HepG2 (cell line): Measurements from ENCODE around the gene FBXO11. TPM values are rescaled to one million over a fixed set of nuclear protein-coding genes. Genes with fewer than 3 reads are reported as not detected.

ENCODE experiments used
- ARID2 ChIP-seq: sonication (generic); formaldehyde crosslinking; IDR thresholded peaks from 2 replicates; pipeline ENCODE4 v1.8.1; 2022; ENCODE audit warnings: mild to moderate bottlenecking, missing genetic modification reagents, borderline replicate concordance
- GMEB1 ChIP-seq: sonication (generic); formaldehyde crosslinking; IDR thresholded peaks from 2 replicates; pipeline ENCODE4 v1.5.1; 2020; ENCODE audit warnings: missing genetic modification reagents, mild to moderate bottlenecking, borderline replicate concordance
- IRF9 ChIP-seq: sonication (generic); formaldehyde crosslinking; IDR thresholded peaks from 2 replicates; pipeline ENCODE4 v1.8.0; 2022; ENCODE audit warnings: missing genetic modification reagents, mild to moderate bottlenecking, borderline replicate concordance
- MAX ChIP-seq: IDR thresholded peaks from 2 replicates; pipeline ENCODE4 v1.6.1; 2012; ENCODE audit warnings: inconsistent platforms
- RAD21 ChIP-seq: fragments of 450-650 bp; formaldehyde crosslinking; IDR thresholded peaks from 2 replicates; pipeline ENCODE4 v1.5.0; 2020; ENCODE audit warnings: mild to moderate bottlenecking
- TAF15 ChIP-seq: fragments of 200-400 bp; formaldehyde crosslinking; IDR thresholded peaks from one replicate; pipeline ENCODE4 v1.6.1; 2018; ENCODE audit warnings: mild to moderate bottlenecking, low read depth, low read length; ENCODE audit not compliant: poor library complexity, severe bottlenecking
- TCF7 ChIP-seq: sonication (generic); IDR thresholded peaks from 2 replicates; pipeline ENCODE4 v1.6.1; 2016; ENCODE audit warnings: antibody characterized with exemption, low read depth
- TEF ChIP-seq: sonication (generic); formaldehyde crosslinking; IDR thresholded peaks from 2 replicates; pipeline ENCODE4 v1.5.0; 2020; ENCODE audit warnings: missing genetic modification reagents
- THAP7 ChIP-seq: sonication (generic); formaldehyde crosslinking; IDR thresholded peaks from 2 replicates; pipeline ENCODE4 v1.8.1; 2023; ENCODE audit warnings: mild to moderate bottlenecking, missing genetic modification reagents
- ZBTB38 ChIP-seq: sonication (generic); formaldehyde crosslinking; IDR thresholded peaks from 2 replicates; pipeline ENCODE4 v1.5.1; 2020; ENCODE audit warnings: mild to moderate bottlenecking, missing genetic modification reagents
- ZC3H13 ChIP-seq: sonication (generic); formaldehyde crosslinking; IDR thresholded peaks from 2 replicates; pipeline ENCODE4 v1.8.1; 2023; ENCODE audit warnings: mild to moderate bottlenecking, missing genetic modification reagents, moderate library complexity
- ZFP90 ChIP-seq: sonication (generic); formaldehyde crosslinking; IDR thresholded peaks from 2 replicates; pipeline ENCODE4 v1.8.0; 2022; ENCODE audit warnings: missing genetic modification reagents, mild to moderate bottlenecking, inconsistent platforms, borderline replicate concordance
- ZNF256 ChIP-seq: sonication (generic); formaldehyde crosslinking; conservative IDR thresholded peaks from 2 replicates; pipeline ENCODE4 v1.4.0; 2020; ENCODE audit warnings: missing genetic modification reagents
- ZNF333 ChIP-seq: sonication (generic); formaldehyde crosslinking; IDR thresholded peaks from 2 replicates; pipeline ENCODE4 v1.4.0; 2020; ENCODE audit warnings: mild to moderate bottlenecking, missing genetic modification reagents, borderline replicate concordance
- ZNF44 ChIP-seq: sonication (generic); formaldehyde crosslinking; IDR thresholded peaks from 2 replicates; pipeline ENCODE4 v1.5.1; 2020; ENCODE audit warnings: mild to moderate bottlenecking, missing genetic modification reagents
- ZNF574 ChIP-seq: sonication (generic); formaldehyde crosslinking; IDR thresholded peaks from 2 replicates; pipeline ENCODE4 v1.4.0; 2020; ENCODE audit warnings: missing genetic modification reagents
- ZNF749 ChIP-seq: sonication (generic); formaldehyde crosslinking; IDR thresholded peaks from 2 replicates; pipeline ENCODE4 v1.8.0; 2022; ENCODE audit warnings: mild to moderate bottlenecking, missing genetic modification reagents, moderate library complexity, borderline replicate concordance
- ZNF879 ChIP-seq: sonication (generic); formaldehyde crosslinking; IDR thresholded peaks from 2 replicates; pipeline ENCODE4 v1.8.1; 2023; ENCODE audit warnings: missing genetic modification reagents
- polyA plus RNA-seq, 8 experiments: library from polyadenylated mRNA; depleted of rRNA in 3 of 8; stranded (reverse) in 7 of 8; unstranded in 1 of 8; fragments of >200 nt; fragmentation: Illumina TruSeq in 4 of 8; extraction: Trizol in 4 of 8; gene quantifications; 2 replicates each; pipeline versions ENCODE4 v1.2.1 to v1.2.3, GENCODE V29; 2011 to 2016; ENCODE audit warnings: low read depth in 4 of 8, missing spikeins in 1 of 8, mixed read lengths in 1 of 8; ENCODE audit not compliant: insufficient read depth in 1 of 8
- total RNA-seq, 5 experiments: library from RNA; depleted of rRNA; stranded (reverse); fragments of >200 nt; fragmentation: Illumina TruSeq; extraction: Trizol; gene quantifications; 2 replicates each; pipeline ENCODE4 v1.2.3, GENCODE V29; 2016; ENCODE audit warnings: low read depth in 1 of 5

The FBXO11 gene
- total and polyA plus RNA-seq, 2 of the 13 experiments (the other 11 are each of a cell fraction or from before 2014, with no cell fraction given), result 27.9 to 47.6 TPM

GRCh38 chr2:47783486-47784351 lies 122.6 kb downstream of the FBXO11 start (continued):
- TF ChIP-seq ZC3H13 (CRISPR knock-in tag) (no peak; the same call in 1 of the 2 replicates), ZNF749 (CRISPR knock-in tag) (no peak), THAP7 (no peak), MAX (peak; percentile 74), RAD21 (CRISPR knock-in tag) (no peak), ZNF44 (no peak), ARID2 (no peak), TCF7 (no peak), TAF15 (no peak), ZFP90 (0 out of 2 replicates have a peak, but pooled peaks have one; percentile 6), ZNF333 (CRISPR knock-in tag) (no peak), ZNF879 (CRISPR knock-in tag) (no peak; the same call in 1 of the 2 replicates), ZNF574 (CRISPR knock-in tag) (no peak; the same call in 1 of the 2 replicates), GMEB1 (no peak), IRF9 (CRISPR knock-in tag) (peak; percentile 53; the same call in 1 of the 2 replicates), ZNF256 (CRISPR knock-in tag) (no peak), TEF (CRISPR knock-in tag) (no peak), ZBTB38 (CRISPR knock-in tag) (no peak)
